GM19324 (cell line): ENCODE data around the gene PROC.
"Not testable (repeated sequence)": the region's sequence is repeated elsewhere in the genome, so short reads cannot be mapped to it uniquely, and the experiment has no call there.

Source experiments
- ATAC-seq: cut with Tn5 transposase; IDR thresholded peaks from one replicate; pipeline ENCODE4 v1.9.1; 2021; ENCODE audit warnings: mild to moderate bottlenecking, moderate library complexity; ENCODE audit not compliant: unreplicated experiment, low FRiP score

PROC gene

GRCh38 chr2:127392828-127393578, 25.2 kb upstream of the PROC start:
- ATAC-seq: no peak

- no peak for ATAC-seq
These were observed 23.7 kb upstream of the PROC start for GRCh38 chr2:127394492-127394891.

- ATAC-seq: no peak
These were observed 20.5 kb upstream of the PROC start for GRCh38 chr2:127397568-127398238.

GRCh38 chr2:127398239-127398590, 20.0 kb upstream of the PROC start:
- no peak for ATAC-seq

GRCh38 chr2:127400533-127400896, 17.7 kb upstream of the PROC start:
- ATAC-seq: no peak

GRCh38 chr2:127400897-127401756, 17.1 kb upstream of the PROC start:
- no peak for ATAC-seq

GRCh38 chr2:127401757-127402695, 16.2 kb upstream of the PROC start:
- ATAC-seq: no peak

- ATAC-seq: no peak
These were observed 14.8 kb upstream of the PROC start for GRCh38 chr2:127403460-127403859.

GRCh38 chr2:127404466-127405254, 13.6 kb upstream of the PROC start:
- ATAC-seq: no peak

GRCh38 chr2:127405255-127405610, 13.0 kb upstream of the PROC start:
- ATAC-seq: no peak

- no peak for ATAC-seq
These were observed 11.8 kb upstream of the PROC start for GRCh38 chr2:127406454-127406853.

GRCh38 chr2:127407091-127407490, 11.1 kb upstream of the PROC start:
- no peak for ATAC-seq

GRCh38 chr2:127407661-127408003, 10.6 kb upstream of the PROC start:
- peak; percentile 8 for ATAC-seq

GRCh38 chr2:127408004-127408806, 10.0 kb upstream of the PROC start:
- ATAC-seq: peak; percentile 87

- ATAC-seq: no peak
These were observed 9.5 kb upstream of the PROC start for GRCh38 chr2:127408807-127409099.

GRCh38 chr2:127409716-127410115, 8.5 kb upstream of the PROC start:
- ATAC-seq: not testable (repeated sequence)

- ATAC-seq: no peak
These were observed 7.2 kb upstream of the PROC start for GRCh38 chr2:127410871-127411652.

GRCh38 chr2:127411653-127412369, 6.4 kb upstream of the PROC start:
- ATAC-seq: no peak
